LNCaP clone FGC (cell line): ENCODE results near the gene L1CAM.

Experiments
- DNase-seq: peaks from one replicate; pipeline ENCODE4 v3.0.0-alpha.2; 2011; ENCODE audit warnings: low read depth
- H3K4me3 ChIP-seq: 2 replicates; pipeline ENCODE4 v1.5.1; 2011; ENCODE audit warnings: mild to moderate bottlenecking, low read depth, low read length, control low read depth
- TF ChIP-seq, protein P1 (sequence below): IDR thresholded peaks from 2 replicates; pipeline ENCODE4 v1.5.1; 2012; ENCODE audit warnings: mild to moderate bottlenecking; ENCODE audit not compliant: control insufficient read depth, insufficient read depth; ENCODE audit errors: extremely low read depth

Gene L1CAM

DNA sequence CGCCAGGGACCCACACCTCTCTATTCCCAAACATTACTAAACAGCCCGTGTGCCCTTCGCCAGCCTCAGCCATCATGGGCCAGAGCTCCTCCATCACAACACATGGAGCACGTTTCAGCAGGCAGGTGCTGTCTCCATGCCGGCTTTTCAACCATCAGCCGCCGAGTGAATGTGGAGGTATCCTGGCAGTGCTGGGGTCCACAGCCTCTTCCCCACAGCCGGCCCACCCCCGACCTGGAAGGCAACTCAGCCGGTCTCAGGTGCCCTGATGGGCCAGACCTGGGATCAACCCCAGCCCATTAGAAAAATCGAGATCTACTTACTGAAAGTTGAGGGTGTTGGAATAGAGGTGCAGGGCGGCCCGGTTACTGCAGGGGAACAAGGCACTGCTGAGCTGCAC is 45.8 kb upstream of the L1CAM start:
- H3K4me3 ChIP-seq, result no peak overlapping the region
- TF ChIP-seq, protein P1, sequence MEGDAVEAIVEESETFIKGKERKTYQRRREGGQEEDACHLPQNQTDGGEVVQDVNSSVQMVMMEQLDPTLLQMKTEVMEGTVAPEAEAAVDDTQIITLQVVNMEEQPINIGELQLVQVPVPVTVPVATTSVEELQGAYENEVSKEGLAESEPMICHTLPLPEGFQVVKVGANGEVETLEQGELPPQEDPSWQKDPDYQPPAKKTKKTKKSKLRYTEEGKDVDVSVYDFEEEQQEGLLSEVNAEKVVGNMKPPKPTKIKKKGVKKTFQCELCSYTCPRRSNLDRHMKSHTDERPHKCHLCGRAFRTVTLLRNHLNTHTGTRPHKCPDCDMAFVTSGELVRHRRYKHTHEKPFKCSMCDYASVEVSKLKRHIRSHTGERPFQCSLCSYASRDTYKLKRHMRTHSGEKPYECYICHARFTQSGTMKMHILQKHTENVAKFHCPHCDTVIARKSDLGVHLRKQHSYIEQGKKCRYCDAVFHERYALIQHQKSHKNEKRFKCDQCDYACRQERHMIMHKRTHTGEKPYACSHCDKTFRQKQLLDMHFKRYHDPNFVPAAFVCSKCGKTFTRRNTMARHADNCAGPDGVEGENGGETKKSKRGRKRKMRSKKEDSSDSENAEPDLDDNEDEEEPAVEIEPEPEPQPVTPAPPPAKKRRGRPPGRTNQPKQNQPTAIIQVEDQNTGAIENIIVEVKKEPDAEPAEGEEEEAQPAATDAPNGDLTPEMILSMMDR, result no peak
- no peak for DNase-seq

DNA sequence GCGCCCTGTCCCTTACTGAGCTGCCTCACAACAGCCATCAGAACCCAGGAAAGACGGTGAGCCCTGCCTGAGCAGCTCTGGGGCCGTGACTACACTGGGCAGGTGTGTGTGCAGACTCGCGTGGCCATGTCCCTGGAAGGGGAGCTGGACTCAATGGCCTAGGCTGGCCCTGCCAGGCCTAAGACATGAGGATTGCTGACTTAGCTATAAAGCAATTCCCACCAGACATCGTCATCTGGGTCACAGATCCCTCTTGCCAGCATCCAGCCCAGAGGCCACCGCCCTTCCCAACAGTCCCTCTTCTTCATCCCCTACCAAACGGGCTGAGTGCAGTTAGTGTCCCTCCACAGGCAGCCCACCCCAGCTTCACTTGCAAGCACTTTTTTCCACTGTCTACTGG is 45.2 kb upstream of the L1CAM start:
- H3K4me3 ChIP-seq, result no peak overlapping the region
- TF ChIP-seq, protein P1, result no peak
- no peak for DNase-seq

DNA sequence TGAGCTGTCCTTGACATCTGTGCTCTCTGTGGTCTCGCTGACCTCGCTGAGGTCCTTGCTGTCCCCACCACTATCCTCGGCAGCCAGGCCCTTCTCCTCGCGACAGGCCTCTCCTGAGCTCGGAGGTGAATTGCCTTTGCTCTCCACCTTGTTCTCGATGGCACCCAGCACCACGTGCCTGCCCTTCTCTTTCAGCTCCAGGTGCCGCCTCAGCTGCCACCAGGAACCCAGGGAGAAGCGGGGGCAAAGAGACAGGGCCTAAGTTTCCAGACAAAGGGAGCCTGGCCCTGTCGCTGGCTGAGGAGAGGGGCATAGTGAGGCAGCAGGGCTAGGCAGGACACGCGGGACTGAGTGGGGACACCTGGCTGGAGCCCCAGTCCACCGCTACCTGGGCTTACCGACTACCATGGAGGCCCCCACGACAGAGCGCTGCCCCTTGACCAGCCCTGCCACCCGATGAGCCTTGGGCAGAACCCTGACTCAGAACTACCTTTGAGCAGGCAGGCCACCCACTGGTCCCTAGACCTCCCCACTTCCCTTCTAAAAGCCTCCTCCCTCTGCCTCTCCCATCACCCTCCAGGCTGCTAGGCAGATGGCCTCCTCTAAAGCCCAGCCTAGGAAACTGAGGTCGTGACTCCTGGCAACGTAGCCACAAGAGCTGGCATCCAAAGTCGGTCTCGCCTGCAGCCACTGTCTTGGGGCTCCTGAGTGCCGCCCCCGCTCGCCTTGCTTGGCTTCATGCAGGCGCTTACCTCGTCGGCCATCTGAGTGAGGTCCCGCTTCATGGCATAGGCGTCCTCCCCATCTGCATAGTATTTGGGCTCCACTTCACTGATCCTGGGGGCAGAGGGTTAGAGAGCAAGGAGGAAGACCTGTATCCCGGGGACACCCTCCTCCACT is 44.3 kb upstream of the L1CAM start:
- no peak for DNase-seq
- no peak overlapping the region for H3K4me3 ChIP-seq
- TF ChIP-seq, protein P1, result no peak

DNA sequence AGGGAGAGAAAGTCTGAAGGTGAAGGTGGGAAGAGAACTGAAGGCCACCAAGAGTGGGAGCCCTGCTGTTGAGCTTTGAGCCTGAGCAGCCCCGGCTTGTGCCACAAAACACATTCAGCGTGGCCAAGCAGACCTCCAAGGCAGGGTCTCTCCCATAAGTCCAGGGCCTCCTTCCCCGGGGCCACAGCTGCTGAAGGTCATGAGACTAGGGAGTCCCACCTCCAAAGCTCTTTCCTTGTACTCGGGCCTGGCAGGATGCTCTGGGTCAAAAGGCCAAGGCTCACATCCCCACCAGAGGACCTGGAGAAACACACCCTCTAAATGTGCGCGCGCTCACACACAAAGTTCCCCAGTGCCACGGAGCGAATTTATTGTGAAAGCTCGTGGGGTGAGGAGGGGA is 43.6 kb upstream of the L1CAM start:
- no peak for DNase-seq
- TF ChIP-seq, protein P1, result no peak
- H3K4me3 ChIP-seq, result peak overlapping the region; percentile 31; the same call in 1 of the 2 replicates

DNA sequence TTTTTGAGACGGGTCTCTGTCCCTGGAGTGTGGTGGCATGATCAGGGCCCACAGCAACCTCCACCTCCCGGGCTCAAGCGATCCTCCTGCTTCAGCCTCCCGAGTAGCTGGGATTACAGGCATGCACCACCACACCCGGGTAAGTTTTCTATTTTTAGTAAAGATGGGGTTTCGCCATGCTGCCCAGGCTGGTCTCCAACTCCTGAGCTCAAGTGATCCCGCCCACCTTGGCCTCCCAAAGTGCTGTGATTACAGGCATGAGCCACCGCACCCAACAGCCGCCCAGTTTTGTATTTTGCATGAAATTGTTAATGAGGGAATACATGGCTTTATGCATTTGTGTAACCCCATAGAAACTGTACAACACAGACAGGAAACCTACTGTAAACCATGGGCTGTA is 42.9 kb upstream of the L1CAM start:
- TF ChIP-seq, protein P1, result no peak
- peak overlapping the region; percentile 31 for H3K4me3 ChIP-seq
- DNase-seq, result no peak

DNA sequence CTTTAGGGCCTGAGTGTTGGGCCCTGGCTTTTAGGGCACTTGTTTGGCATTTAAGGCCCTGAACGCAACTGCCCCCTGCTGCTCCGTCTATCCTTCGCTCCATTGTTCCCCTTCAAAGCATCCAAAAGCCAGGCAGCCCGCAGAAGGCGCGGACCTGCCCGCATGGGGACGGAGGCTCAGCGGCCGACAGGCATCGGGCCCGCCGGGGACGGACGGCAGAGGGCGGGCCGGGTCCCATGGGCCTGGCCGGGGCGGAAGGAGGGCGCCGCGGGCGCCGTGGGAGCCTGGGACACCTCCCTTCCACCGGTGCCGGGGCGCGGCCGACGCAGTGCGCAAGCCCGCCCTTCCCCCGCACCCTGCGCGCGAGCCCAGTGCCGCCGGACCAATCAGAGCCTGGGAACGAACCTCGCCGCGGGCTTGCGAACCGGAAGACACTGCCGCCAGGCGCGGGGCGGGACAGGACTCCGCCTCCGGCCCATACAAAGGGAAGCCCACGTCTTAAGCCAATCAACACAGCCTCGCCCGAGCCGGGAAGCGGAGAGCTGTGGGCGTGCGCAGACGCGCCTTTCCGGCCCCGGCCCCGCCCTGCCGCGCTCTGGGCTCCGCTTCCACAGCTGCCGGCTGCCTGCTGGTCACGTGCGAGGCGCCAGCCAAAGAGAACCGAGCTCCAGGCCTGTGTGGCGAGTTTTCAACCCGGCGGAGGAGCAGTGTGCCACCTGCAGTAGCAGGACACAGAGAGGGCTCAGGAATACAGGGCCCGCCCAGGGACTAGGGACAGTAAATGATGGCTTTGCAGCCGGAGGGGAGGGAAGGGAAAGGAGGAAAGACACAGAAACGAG is 42.2 kb upstream of the L1CAM start:
- TF ChIP-seq, protein P1, result 0 out of 2 replicates have a peak, but pooled peaks have one; percentile 5
- peak overlapping the region; percentile 64 for H3K4me3 ChIP-seq
- DNase-seq, result peak; percentile 92
